WTC11 (cell line): Measurements from ENCODE around the gene DLG5. TPM values are rescaled to one million over a fixed set of nuclear protein-coding genes. Genes with fewer than 3 reads are reported as not detected.

ENCODE experiments used
- ATAC-seq: fragments of 200-7000 bp; cut with Tn5 transposase; 2 replicates; pipeline ENCODE4 v1.10.0; 2021; ENCODE audit warnings: mild to moderate bottlenecking, moderate library complexity
- CTCF ChIA-PET: fragments of 300-600 bp; sonication (Branson Sonifier 250); formaldehyde crosslinking; loops from one replicate; lab custom pipeline; 2021; ENCODE audit warnings: antibody characterized with exemption; lab: Charles Lee
- POLR2A ChIA-PET: fragments of 350-600 bp; sonication (Branson Sonifier 250); formaldehyde crosslinking; loops from one replicate; lab custom pipeline; 2021; ENCODE audit warnings: antibody characterized with exemption; lab: Charles Lee
- DNase-seq: peaks from one replicate; pipeline ENCODE4 v3.0.0; 2021; ENCODE audit warnings: low spot score
- H3K27ac Mint-ChIP-seq: 2 replicates; pipeline ENCODE4 v1.8.0; 2021; ENCODE audit warnings: mixed read lengths
- H3K27me3 Mint-ChIP-seq: 2 replicates; pipeline ENCODE4 v1.8.0; 2021; ENCODE audit warnings: low read depth, mild to moderate bottlenecking, moderate library complexity, mixed read lengths
- H3K36me3 Mint-ChIP-seq: 2 replicates; pipeline ENCODE4 v1.8.0; 2021; ENCODE audit warnings: mixed read lengths
- H3K4me1 Mint-ChIP-seq: 2 replicates; pipeline ENCODE4 v1.8.0; 2022; ENCODE audit warnings: mixed read lengths
- H3K4me3 Mint-ChIP-seq: 2 replicates; pipeline ENCODE4 v1.8.0; 2021; ENCODE audit warnings: mild to moderate bottlenecking, moderate library complexity, mixed read lengths
- H3K9me3 Mint-ChIP-seq: 2 replicates; pipeline ENCODE4 v1.8.0; 2021; ENCODE audit warnings: mixed read lengths
- ATF1 ChIP-seq: sonication (generic); formaldehyde crosslinking; IDR thresholded peaks from 2 replicates; pipeline ENCODE4 v1.8.1; 2023; ENCODE audit warnings: mild to moderate bottlenecking, moderate library complexity, missing genetic modification reagents
- CBFB ChIP-seq: sonication (generic); formaldehyde crosslinking; IDR thresholded peaks from 2 replicates; pipeline ENCODE4 v1.8.1; 2022; ENCODE audit warnings: mild to moderate bottlenecking, low read depth, missing genetic modification reagents
- CREB1 ChIP-seq: sonication (generic); formaldehyde crosslinking; IDR thresholded peaks from 2 replicates; pipeline ENCODE4 v1.8.0; 2023; ENCODE audit warnings: mild to moderate bottlenecking, missing genetic modification reagents
- ESRRA ChIP-seq: sonication (generic); formaldehyde crosslinking; IDR thresholded peaks from 2 replicates; pipeline ENCODE4 v1.8.1; 2022; ENCODE audit warnings: mild to moderate bottlenecking, missing genetic modification reagents, borderline replicate concordance
- FOXK1 ChIP-seq: sonication (generic); formaldehyde crosslinking; IDR thresholded peaks from 2 replicates; pipeline ENCODE4 v1.8.0; 2022; ENCODE audit warnings: mild to moderate bottlenecking, moderate library complexity, missing genetic modification reagents
- FOXP1 ChIP-seq: sonication (generic); formaldehyde crosslinking; IDR thresholded peaks from 2 replicates; pipeline ENCODE4 v1.8.0; 2022; ENCODE audit warnings: missing genetic modification reagents, mild to moderate bottlenecking, moderate library complexity, borderline replicate concordance
- GRHL2 ChIP-seq: fragments of 250-450 bp; sonication (Bioruptor Pico); IDR thresholded peaks from 2 replicates; pipeline ENCODE4 v1.8.0; 2022; ENCODE audit warnings: mild to moderate bottlenecking, moderate library complexity; ENCODE audit not compliant: insufficient replicate concordance, severe bottlenecking
- MAX ChIP-seq: sonication (generic); formaldehyde crosslinking; IDR thresholded peaks from 2 replicates; pipeline ENCODE4 v1.8.0; 2022; ENCODE audit warnings: mild to moderate bottlenecking, missing genetic modification reagents
- NFE2L1 ChIP-seq: sonication (generic); formaldehyde crosslinking; IDR thresholded peaks from 2 replicates; pipeline ENCODE4 v1.8.1; 2023; ENCODE audit warnings: missing genetic modification reagents
- NR2C2 ChIP-seq: sonication (generic); formaldehyde crosslinking; IDR thresholded peaks from 2 replicates; pipeline ENCODE4 v1.8.0; 2022; ENCODE audit warnings: mild to moderate bottlenecking, missing genetic modification reagents
- RORB ChIP-seq: fragments of 250-450 bp; sonication (Bioruptor Pico); IDR thresholded peaks from 2 replicates; pipeline ENCODE4 v1.9.0; 2021; ENCODE audit warnings: mild to moderate bottlenecking
- TEAD1 ChIP-seq: sonication (generic); formaldehyde crosslinking; IDR thresholded peaks from 2 replicates; pipeline ENCODE4 v1.8.0; 2022; ENCODE audit warnings: mild to moderate bottlenecking, missing genetic modification reagents
- ZNF232 ChIP-seq: sonication (generic); formaldehyde crosslinking; IDR thresholded peaks from 2 replicates; pipeline ENCODE4 v1.8.0; 2022; ENCODE audit warnings: mild to moderate bottlenecking, missing genetic modification reagents
- ZNF512 ChIP-seq: sonication (generic); formaldehyde crosslinking; IDR thresholded peaks from 2 replicates; pipeline ENCODE4 v1.8.1; 2022; ENCODE audit warnings: missing genetic modification reagents, borderline replicate concordance
- total RNA-seq: library from RNA; stranded (reverse); gene quantifications from 3 replicates; pipeline ENCODE4 v1.2.3, GENCODE V29; 2021
- TF ChIP-seq, protein P1 (sequence below): sonication (generic); formaldehyde crosslinking; IDR thresholded peaks from 2 replicates; pipeline ENCODE4 v1.8.0; 2022; ENCODE audit warnings: mild to moderate bottlenecking, missing genetic modification reagents
- TF ChIP-seq, protein P2 (sequence below): sonication (generic); formaldehyde crosslinking; IDR thresholded peaks from 2 replicates; pipeline ENCODE4 v1.8.0; 2022; ENCODE audit warnings: missing genetic modification reagents
- TF ChIP-seq, protein P3 (sequence below): sonication (generic); formaldehyde crosslinking; IDR thresholded peaks from 2 replicates; pipeline ENCODE4 v1.8.1; 2023; ENCODE audit warnings: mild to moderate bottlenecking, missing genetic modification reagents, moderate library complexity

DLG5 gene
- total RNA-seq, 1 experiment from 2014 or later = 65.5 TPM

GRCh38 chr10:77855404-77856155 lies 71.0 kb downstream of the DLG5 start:
- ChIA-PET CTCF (interaction anchor here (0.8 to 3.6 kb wide), 4 partner anchors 9 to 119 kb away, joined by 3 to 15 read pairs (median 6); no protein-coding TSS in a partner anchor), POLR2A (no interaction called here)
- TF ChIP-seq MAX (CRISPR knock-in tag) (no peak), TEAD1 (CRISPR knock-in tag) (no peak), RORB (CRISPR knock-in tag) (no peak), NR2C2 (CRISPR knock-in tag) (no peak), GRHL2 (CRISPR knock-in tag) (no peak), FOXP1 (CRISPR knock-in tag) (no peak), CREB1 (CRISPR knock-in tag) (no peak), ATF1 (CRISPR knock-in tag) (no peak)
- TF ChIP-seq, protein P1, sequence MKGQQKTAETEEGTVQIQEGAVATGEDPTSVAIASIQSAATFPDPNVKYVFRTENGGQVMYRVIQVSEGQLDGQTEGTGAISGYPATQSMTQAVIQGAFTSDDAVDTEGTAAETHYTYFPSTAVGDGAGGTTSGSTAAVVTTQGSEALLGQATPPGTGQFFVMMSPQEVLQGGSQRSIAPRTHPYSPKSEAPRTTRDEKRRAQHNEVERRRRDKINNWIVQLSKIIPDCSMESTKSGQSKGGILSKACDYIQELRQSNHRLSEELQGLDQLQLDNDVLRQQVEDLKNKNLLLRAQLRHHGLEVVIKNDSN (CRISPR knock-in tag) = no peak
- TF ChIP-seq, protein P2, sequence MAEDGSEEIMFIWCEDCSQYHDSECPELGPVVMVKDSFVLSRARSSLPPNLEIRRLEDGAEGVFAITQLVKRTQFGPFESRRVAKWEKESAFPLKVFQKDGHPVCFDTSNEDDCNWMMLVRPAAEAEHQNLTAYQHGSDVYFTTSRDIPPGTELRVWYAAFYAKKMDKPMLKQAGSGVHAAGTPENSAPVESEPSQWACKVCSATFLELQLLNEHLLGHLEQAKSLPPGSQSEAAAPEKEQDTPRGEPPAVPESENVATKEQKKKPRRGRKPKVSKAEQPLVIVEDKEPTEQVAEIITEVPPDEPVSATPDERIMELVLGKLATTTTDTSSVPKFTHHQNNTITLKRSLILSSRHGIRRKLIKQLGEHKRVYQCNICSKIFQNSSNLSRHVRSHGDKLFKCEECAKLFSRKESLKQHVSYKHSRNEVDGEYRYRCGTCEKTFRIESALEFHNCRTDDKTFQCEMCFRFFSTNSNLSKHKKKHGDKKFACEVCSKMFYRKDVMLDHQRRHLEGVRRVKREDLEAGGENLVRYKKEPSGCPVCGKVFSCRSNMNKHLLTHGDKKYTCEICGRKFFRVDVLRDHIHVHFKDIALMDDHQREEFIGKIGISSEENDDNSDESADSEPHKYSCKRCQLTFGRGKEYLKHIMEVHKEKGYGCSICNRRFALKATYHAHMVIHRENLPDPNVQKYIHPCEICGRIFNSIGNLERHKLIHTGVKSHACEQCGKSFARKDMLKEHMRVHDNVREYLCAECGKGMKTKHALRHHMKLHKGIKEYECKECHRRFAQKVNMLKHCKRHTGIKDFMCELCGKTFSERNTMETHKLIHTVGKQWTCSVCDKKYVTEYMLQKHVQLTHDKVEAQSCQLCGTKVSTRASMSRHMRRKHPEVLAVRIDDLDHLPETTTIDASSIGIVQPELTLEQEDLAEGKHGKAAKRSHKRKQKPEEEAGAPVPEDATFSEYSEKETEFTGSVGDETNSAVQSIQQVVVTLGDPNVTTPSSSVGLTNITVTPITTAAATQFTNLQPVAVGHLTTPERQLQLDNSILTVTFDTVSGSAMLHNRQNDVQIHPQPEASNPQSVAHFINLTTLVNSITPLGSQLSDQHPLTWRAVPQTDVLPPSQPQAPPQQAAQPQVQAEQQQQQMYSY (CRISPR knock-in tag) = no peak
- DNase-seq (no peak), ATAC-seq (no peak)
- Mint-ChIP-seq H3K27ac (peak overlapping the region; percentile 77), H3K4me1 (peaks cover 24% of the 10 kb centered on the region), H3K4me3 (no peak overlapping the region), H3K27me3 (no peaks in the 10 kb centered on the region), H3K36me3 (peaks cover 37% of the 10 kb centered on the region), H3K9me3 (no peaks in the 10 kb centered on the region)

- peaks cover 34% of the 10 kb centered on the region for H3K36me3 Mint-ChIP-seq
- H3K27me3 Mint-ChIP-seq = no peaks in the 10 kb centered on the region
- POLR2A ChIA-PET = no interaction called here
- ATAC-seq = no peak
- peaks cover 38% of the 10 kb centered on the region for H3K4me1 Mint-ChIP-seq
- no peak overlapping the region for H3K4me3 Mint-ChIP-seq
- no peaks in the 10 kb centered on the region for H3K9me3 Mint-ChIP-seq
- no peak overlapping the region for H3K27ac Mint-ChIP-seq
- TF ChIP-seq FOXK1 (CRISPR knock-in tag) (no peak), NFE2L1 (CRISPR knock-in tag) (no peak), ZNF232 (CRISPR knock-in tag) (no peak), CBFB (no peak), ESRRA (CRISPR knock-in tag) (no peak), ZNF512 (CRISPR knock-in tag) (no peak)
- TF ChIP-seq, protein P3, sequence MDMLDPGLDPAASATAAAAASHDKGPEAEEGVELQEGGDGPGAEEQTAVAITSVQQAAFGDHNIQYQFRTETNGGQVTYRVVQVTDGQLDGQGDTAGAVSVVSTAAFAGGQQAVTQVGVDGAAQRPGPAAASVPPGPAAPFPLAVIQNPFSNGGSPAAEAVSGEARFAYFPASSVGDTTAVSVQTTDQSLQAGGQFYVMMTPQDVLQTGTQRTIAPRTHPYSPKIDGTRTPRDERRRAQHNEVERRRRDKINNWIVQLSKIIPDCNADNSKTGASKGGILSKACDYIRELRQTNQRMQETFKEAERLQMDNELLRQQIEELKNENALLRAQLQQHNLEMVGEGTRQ (CRISPR knock-in tag) = no peak
- no peak for DNase-seq
- CTCF ChIA-PET = interaction anchor here (0.6 to 3.6 kb wide), 3 partner anchors 36 to 120 kb away, joined by 3 to 15 read pairs (median 7); no protein-coding TSS in a partner anchor
These were observed 72.4 kb downstream of the DLG5 start for GRCh38 chr10:77854115-77854514.
